HG02885 (cell line): ENCODE data around the gene SLC13A3.

Experiments
- ATAC-seq: cut with Tn5 transposase; IDR thresholded peaks from one replicate; pipeline ENCODE4 v1.9.1; 2021; ENCODE audit warnings: mild to moderate bottlenecking; ENCODE audit not compliant: unreplicated experiment, poor library complexity

The SLC13A3 gene

DNA sequence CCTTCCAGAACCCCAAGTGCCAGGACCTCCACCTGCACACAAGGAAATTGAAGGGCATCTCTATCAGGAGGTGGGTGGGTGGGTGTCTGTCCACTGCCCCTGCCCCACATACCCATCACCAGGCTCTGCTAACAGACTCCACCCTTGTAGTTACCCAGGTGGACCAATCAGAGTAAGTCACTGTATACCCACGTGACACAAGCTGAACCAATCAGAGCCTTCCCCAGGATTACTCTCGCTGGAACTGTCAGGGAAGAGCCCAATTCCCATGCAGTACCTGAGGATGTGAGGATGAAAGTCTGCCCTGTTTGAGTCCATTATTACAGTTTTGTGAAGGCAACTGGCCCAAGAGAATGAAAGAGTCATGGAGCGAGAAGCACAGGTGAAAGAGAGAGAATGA, 105.0 kb downstream of the SLC13A3 start:
- no peak for ATAC-seq

DNA sequence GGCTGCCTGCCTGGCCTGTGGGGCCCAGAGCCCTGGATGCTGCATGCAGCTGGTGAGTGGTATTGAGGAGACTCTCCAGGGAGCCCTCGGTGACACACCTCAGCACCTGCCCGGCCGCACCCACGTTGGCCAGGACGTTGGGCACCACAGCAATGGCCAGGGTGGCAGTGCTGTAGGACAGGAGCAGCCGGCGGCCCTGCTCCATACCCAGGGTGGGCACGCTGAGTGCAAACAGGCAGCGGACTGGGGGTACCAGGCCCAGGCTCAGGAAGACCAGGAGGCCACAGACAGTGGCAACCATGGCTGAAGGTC, 105.5 kb downstream of the SLC13A3 start:
- no peak for ATAC-seq

DNA sequence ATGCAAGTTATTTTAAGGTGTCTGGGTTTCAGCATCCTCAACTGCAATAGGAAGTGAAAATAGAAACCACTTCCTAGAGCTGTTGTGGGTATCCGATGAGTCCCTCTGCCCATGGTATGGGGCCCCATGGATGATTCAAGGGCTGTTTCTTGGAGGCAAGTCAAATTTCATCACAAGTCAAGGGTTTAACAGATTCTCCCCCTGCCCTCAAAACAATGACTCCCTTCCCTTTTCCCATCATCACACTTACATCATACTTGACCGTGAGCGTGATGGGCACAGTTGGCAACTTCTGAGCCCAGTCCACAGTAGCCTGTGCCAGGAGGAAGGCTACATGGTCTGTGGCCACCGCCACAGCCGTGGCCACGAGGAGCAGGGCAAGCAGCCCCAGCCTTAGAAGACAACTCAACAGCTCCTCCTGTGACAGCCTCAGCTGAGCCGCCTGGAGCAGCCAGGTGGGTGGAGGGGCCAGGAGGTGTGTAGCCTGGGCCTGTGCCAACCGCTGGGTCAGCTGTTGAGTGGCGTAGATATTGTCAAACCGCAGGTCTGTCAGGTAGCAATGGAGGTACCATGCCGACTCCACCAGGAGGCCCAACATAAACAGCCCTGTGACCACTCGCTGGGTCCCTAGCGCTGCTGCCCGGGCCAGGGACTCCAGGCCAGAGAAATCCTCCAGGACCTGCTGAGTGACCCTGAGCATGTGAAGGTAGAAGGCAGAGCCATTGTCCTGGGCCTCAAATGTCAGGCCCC, 106.0 kb downstream of the SLC13A3 start:
- ATAC-seq = no peak

DNA sequence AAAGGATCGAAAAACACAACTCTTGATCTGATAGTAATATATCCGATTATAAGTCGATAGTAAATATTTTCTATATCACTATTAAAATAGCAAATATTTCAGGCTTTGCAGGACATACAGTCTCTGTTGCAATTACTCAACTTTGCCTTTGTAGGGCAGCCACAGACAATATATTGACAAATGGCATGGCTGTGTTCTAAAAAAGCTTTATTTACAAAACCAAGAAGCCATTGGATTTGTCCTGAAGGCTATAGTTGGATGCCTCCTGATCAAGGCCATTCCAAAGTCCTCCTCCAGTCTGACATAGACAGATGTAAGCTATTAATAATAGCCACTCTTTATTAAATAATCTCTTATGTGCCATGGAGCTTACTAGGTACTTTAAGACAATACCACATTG, 106.7 kb downstream of the SLC13A3 start:
- no peak for ATAC-seq

DNA sequence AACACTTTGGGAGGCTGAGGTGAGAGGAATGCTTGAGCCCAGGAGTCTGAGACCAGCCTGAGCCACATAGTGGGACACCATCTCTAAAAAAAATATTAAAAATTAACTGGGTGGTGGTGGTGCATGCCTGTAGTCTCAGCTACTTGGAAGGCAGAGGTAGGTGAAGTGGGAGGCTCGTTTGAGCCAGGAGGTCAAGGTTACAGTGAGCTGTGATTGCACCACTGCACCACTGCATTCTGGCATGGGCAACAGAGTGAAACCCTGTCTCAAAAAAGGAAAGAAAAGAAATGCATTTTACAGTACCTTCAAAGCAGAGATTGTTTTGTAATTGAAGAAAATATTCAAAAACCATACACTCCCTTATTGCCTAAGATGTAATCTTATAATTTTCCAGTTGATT, 107.3 kb downstream of the SLC13A3 start:
- no peak for ATAC-seq

DNA sequence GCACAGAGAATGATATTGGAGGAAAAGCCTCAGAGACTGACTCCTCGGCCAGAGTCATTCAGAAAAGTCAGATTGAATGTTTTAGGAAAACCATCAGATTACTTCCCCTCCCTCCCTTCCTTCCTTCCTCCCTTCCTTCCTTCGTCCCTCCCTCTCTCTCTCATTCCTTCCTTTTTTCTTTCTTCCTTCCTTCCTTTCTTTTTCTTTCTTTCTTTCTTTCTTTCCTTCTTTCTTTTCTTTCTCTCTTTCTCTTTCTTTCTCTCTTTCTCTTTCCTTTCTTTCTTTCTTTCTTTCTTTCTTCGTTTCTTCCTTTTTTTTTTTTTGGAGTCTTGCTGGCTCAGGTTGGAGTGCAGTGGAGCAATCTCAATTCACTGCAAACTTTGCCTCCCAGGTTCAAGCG, 108.2 kb downstream of the SLC13A3 start:
- no peak for ATAC-seq

DNA sequence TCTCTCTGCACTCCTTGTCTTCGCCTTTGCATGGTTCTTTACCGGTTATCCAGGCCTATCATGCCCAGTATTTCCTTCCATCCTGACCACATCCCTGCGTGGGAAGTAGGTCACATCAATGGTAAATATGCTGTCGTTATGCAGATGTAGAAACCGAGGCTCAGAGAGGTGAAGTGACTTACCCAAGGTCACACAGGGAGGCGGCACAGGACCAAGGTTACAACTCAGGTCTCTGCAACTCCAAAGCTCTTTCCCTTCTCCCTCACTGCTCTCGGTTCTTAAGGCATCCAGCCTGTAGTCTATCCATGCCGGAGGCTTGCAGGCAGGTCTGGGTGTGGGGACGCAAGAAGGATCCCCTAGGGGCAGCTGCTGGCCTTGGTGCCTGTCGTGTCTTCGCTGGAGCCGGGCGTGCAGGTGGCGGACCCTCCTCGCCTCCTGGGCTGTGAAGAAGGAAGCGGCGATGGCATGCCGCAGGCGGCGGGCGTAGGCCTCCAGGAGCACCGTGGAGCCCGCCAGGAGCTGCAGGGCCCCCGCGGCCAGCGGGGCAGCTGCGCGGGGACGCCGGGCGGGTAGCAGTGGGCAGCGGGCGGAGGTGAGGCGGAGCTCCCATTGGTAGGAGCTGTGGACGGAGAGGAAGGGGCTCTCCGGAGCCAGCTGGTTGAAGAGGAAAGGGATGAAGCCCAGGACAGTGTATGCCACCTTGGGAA, 109.9 kb downstream of the SLC13A3 start:
- ATAC-seq = no peak

DNA sequence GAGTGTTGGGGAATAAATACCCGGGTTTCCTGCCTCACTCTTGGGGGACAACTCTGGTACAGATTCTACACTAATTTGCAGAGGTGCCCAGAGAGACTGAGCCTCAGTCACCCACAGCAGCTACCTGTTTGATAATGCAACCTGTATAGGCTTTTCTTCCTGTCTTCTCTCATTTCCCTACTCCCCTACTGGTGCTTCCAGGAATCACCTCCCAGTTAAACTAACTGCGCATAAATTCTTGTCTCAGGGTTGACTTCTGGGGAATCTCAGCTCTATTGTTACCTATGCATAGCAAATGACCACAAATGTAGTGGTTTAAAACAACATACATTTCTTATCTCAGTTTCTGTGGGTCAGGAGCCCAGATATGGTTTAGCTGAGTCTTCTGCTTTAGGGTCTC, 112.1 kb downstream of the SLC13A3 start:
- no peak for ATAC-seq

DNA sequence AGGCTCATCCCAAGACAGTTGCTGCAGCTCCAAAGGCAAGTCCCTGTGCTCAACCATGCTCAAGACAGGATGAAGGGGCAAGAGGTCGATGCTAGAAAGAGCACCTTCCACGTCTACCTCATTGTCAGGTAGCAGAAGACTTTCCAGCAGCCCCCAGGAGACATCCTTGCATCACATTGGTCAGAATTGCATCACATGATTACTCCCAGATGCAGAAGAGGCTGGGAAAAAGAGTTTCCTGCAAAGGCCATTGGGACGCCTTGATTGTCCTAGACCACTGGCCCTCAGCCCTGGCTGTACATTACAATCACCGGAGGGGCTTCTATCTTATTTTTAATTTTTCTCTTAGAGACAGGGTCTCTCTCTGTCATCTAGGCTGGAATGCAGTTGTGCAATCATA, 120.6 kb downstream of the SLC13A3 start:
- ATAC-seq = no peak

DNA sequence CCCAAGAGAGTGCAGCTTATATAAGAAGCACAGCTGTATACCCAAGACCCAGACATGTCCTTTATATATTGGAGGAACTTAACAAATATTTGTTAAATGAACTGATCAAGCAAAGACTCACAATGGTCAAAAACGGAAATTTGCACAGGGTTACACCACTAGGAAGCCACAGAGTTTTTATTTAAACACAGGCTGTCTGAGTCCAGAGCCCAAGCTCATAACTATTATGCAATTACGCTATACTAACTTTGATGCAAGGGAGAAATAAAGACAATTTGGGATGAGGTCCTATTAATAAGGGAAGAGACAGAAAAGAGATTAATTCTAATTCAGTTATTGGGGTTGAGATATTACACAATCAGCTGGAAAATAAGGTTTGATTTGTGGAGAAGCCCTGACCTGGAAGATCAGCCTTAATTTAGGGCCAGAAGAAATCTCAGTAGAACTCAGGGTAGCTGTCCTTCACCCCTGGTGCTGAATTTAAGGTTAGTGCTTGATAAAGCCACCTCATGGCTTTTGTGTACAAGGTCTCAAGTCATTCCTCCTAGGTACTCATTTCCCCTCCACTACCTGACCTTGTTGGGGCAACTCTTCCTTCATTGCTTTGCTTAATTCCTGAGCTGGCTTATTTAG, 127.4 kb downstream of the SLC13A3 start:
- ATAC-seq = no peak

DNA sequence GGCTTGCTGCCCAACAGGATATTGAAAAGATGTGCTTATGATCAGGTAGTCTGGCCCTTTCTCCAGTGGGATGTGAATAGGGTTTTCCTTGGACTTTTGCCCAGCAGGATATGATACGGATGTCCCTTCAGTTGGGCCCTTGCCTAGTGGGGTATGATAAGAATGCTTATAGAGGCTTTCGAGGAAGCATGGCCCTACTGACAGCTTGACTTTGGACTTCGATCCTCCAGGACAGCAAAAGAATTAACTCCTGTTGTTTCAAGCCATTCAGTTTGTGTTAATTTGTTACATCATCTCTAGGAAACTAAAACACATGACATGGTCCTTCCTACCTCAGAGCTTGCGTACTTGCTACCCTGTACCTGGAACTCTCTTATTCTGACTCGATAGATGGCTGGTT, 128.2 kb downstream of the SLC13A3 start:
- ATAC-seq = no peak

DNA sequence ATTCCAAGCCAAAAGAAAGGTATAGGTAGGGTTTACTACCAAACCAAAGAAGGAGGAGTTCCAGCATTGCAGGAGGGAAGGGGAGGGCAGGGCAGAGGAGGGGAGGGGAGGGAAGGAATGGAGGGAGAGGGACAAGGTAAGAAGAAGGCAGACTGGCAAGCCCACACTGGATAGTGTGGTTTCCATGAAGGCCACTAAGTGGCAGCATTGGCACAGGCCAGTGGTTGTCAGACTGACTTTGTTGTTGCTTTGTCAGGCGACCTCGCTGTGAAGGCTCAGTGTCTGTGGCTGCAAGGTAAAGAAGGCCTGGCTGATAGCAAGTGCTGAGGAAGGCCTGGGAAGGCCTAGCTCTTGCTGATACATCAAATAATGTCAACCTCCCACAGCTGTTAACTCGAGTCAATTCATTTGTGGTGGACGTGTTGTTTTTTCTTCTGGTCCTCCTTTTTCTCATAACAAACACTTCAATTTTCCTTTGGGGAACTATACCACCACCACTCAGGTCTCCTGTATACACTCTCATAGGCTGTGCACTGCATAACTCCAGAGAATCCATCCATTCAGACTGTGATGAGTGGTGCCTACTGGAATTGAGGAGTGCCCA, 130.2 kb downstream of the SLC13A3 start:
- no peak for ATAC-seq

DNA sequence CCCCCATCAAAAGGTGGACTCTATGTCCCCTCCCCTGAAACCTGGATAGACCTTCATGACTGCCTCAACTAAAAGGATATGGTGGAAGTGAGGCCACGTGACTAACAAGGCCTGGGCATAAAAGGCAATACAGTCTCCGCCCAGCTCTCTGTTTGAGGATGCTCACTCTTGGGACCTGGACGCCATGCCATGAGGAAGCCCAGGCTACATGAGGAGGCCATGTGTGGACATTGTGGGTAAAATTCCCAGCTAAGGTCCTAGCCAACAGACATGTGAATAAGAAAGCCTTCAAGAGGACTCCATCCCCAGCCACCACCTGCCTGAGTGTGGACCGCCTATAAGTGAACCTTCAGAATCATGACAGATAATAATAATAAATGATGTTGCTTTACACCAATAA, 130.7 kb downstream of the SLC13A3 start:
- no peak for ATAC-seq

DNA sequence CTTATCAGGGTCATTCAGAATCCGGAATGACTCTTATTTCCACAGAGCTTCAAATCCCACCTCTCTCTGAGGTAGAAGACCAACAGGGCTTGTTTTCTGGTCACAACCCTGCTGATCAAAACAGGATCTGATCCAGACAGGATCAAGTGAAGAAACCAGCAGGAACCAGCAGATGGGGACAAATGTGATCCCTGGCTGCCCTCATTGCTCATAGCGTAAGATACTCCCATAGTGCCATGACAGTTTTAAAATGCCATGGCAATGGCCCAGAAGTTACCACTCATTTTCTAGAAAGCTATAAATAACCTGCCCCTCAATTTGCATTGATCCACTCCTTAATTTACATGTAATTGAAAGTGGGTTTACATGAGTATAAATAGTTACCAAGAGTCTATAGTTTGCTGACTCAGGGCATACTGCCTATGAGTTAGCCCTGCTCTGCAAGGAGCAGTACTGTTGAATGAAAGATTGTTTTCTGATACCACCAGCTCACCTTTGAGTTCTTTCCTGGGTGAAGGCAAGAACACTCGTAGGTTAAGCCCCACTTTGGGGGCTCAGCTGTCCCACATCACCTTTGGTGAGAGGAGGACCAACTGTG, 131.7 kb downstream of the SLC13A3 start:
- no peak for ATAC-seq

DNA sequence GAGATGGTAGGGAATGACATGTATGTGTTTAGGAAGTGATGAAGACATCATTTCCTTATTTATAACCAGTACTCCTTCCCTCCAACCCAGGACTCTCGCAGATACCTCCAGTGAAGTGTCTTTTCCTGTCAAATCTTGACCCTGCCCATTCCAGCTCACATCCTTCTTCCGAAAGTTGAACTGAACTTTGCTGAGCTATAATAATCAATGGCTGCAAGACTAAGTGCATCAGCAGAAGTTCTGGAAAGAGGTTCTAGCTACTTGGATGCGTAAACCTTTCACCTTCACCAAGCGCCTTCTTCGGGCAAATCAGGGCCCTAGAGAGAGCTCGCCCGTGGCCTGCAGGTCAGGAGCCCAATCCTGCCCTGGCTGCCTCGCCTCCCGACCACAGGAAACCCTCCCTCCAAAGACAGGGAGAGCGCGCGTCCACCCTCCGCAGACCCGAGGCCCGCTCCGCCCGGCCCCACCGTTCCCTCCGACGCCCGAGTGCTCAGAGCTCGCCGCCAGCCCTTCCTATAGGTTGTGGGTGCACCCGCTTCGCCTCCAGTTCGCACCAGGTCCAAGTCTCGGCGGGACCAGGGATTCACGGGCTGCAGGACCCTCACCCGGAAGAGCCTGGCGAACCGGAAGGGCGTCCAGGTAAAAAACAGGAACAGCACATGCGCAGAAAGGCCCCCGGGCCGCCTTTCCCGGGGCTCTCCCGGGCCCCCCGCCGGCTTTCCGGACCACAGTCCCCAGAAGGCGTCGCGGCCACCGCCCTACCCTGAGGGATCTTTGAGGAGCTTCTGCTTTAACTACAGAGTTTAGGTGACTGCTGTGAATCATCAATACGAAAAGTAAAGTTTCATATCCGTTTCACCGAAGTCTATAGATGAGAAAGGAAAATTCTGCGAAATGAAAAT, 138.1 kb downstream of the SLC13A3 start, which contains the start of gene ZNF334:
Gene ZNF334, minus strand, starts transcription at position 617 of the 902 bp plus-strand sequence. CDS start 1,457 bp downstream, outside the sequence.
- no peak for ATAC-seq

DNA sequence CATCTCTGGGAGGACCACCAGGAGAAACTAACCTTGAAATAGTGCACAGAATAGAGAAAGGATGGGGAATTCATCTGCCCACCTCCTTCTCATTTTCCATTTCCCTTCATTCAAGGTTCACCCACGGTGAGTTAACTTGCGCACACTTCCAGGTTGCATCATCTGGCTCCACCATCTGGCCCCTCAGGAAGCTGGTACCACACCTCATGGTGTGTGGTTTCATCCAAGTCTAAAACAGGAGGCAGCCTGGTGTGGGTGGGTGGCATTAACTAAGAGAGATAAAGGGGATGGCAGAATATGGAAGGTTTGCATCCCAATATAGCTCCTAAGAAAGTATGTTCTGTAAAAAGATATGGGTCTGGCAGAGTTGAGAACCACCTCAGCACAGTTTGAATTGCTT, 141.7 kb downstream of the SLC13A3 start:
- no peak for ATAC-seq
